HepG2 (cell line): ENCODE data around the gene MALT1. TPM values are rescaled to one million over a fixed set of nuclear protein-coding genes. Genes with fewer than 3 reads are reported as not detected.

ENCODE experiments used
- CHD4 ChIP-seq: fragments of 200-600 bp; sonication (generic); IDR thresholded peaks from 2 replicates; pipeline ENCODE4 v1.7.0; 2017; ENCODE audit warnings: mild to moderate bottlenecking, low read length, borderline replicate concordance
- DNMT3B ChIP-seq: conservative IDR thresholded peaks from 2 replicates; pipeline ENCODE4 v1.6.1; 2016; ENCODE audit warnings: missing biosample characterization, control low read depth
- ESRRA ChIP-seq: sonication (generic); formaldehyde crosslinking; IDR thresholded peaks from 2 replicates; pipeline ENCODE4 v1.5.1; 2020; ENCODE audit warnings: mild to moderate bottlenecking, low read depth, missing genetic modification reagents
- HNRNPL ChIP-seq: fragments of 200-400 bp; formaldehyde crosslinking; IDR thresholded peaks from 2 replicates; pipeline ENCODE4 v1.6.1; 2017; ENCODE audit warnings: mild to moderate bottlenecking, low read depth, low read length
- KMT2A ChIP-seq: sonication (generic); formaldehyde crosslinking; IDR thresholded peaks from 2 replicates; pipeline ENCODE4 v1.4.0; 2020; ENCODE audit warnings: missing genetic modification reagents
- MEIS2 ChIP-seq: sonication (generic); formaldehyde crosslinking; IDR thresholded peaks from 2 replicates; pipeline ENCODE4 v1.9.0; 2021; ENCODE audit warnings: mild to moderate bottlenecking, missing genetic modification reagents
- NKX3-1 ChIP-seq: sonication (generic); formaldehyde crosslinking; IDR thresholded peaks from 2 replicates; pipeline ENCODE4 v1.5.0; 2020; ENCODE audit warnings: missing genetic modification reagents
- REL ChIP-seq: sonication (generic); formaldehyde crosslinking; conservative IDR thresholded peaks from 2 replicates; pipeline ENCODE4 v1.8.0; 2022; ENCODE audit warnings: mild to moderate bottlenecking, missing genetic modification reagents, moderate library complexity
- SMAD9 ChIP-seq: sonication (generic); formaldehyde crosslinking; IDR thresholded peaks from 2 replicates; pipeline ENCODE4 v1.5.1; 2020; ENCODE audit warnings: mild to moderate bottlenecking, missing genetic modification reagents
- SRY ChIP-seq: sonication (generic); formaldehyde crosslinking; IDR thresholded peaks from 2 replicates; pipeline ENCODE4 v1.8.0; 2022; ENCODE audit warnings: mild to moderate bottlenecking, missing genetic modification reagents
- ZFP37 ChIP-seq: sonication (generic); formaldehyde crosslinking; IDR thresholded peaks from 2 replicates; pipeline ENCODE4 v1.4.0; 2020; ENCODE audit warnings: missing genetic modification reagents, borderline replicate concordance
- ZMYM3 ChIP-seq: sonication (generic); formaldehyde crosslinking; IDR thresholded peaks from 2 replicates; pipeline ENCODE4 v1.5.1; 2020; ENCODE audit warnings: mild to moderate bottlenecking, missing genetic modification reagents
- ZNF253 ChIP-seq: sonication (generic); formaldehyde crosslinking; IDR thresholded peaks from 2 replicates; pipeline ENCODE4 v1.8.0; 2022; ENCODE audit warnings: mild to moderate bottlenecking, missing genetic modification reagents, borderline replicate concordance
- ZSCAN20 ChIP-seq: sonication (generic); formaldehyde crosslinking; IDR thresholded peaks from 2 replicates; pipeline ENCODE4 v1.4.0; 2020; ENCODE audit warnings: missing genetic modification reagents, mild to moderate bottlenecking, borderline replicate concordance
- polyA plus RNA-seq, 8 experiments: library from polyadenylated mRNA; depleted of rRNA in 3 of 8; stranded (reverse) in 7 of 8; unstranded in 1 of 8; fragments of >200 nt; fragmentation: Illumina TruSeq in 4 of 8; extraction: Trizol in 4 of 8; gene quantifications; 2 replicates each; pipeline versions ENCODE4 v1.2.1 to v1.2.3, GENCODE V29; 2011 to 2016; ENCODE audit warnings: low read depth in 4 of 8, missing spikeins in 1 of 8, mixed read lengths in 1 of 8; ENCODE audit not compliant: insufficient read depth in 1 of 8
- total RNA-seq, 5 experiments: library from RNA; depleted of rRNA; stranded (reverse); fragments of >200 nt; fragmentation: Illumina TruSeq; extraction: Trizol; gene quantifications; 2 replicates each; pipeline ENCODE4 v1.2.3, GENCODE V29; 2016; ENCODE audit warnings: low read depth in 1 of 5
- TF ChIP-seq, protein P1 (sequence below): sonication (generic); formaldehyde crosslinking; IDR thresholded peaks from 2 replicates; pipeline ENCODE4 v1.4.0; 2020; ENCODE audit warnings: missing genetic modification reagents, mild to moderate bottlenecking, borderline replicate concordance
- TF ChIP-seq, protein P2 (sequence below): sonication (generic); formaldehyde crosslinking; IDR thresholded peaks from one replicate; pipeline ENCODE4 v1.5.1; 2020; ENCODE audit warnings: mild to moderate bottlenecking, missing genetic modification reagents; ENCODE audit errors: not compliant biosample characterization
- TF ChIP-seq, protein P3 (sequence below): sonication (generic); formaldehyde crosslinking; IDR thresholded peaks from 2 replicates; pipeline ENCODE4 v1.4.0; 2020; ENCODE audit warnings: missing genetic modification reagents

MALT1 gene
- total and polyA plus RNA-seq, 2 of the 13 experiments (the other 11 are each of a cell fraction or from before 2014, with no cell fraction given) = 43.9 to 89.0 TPM

DNA sequence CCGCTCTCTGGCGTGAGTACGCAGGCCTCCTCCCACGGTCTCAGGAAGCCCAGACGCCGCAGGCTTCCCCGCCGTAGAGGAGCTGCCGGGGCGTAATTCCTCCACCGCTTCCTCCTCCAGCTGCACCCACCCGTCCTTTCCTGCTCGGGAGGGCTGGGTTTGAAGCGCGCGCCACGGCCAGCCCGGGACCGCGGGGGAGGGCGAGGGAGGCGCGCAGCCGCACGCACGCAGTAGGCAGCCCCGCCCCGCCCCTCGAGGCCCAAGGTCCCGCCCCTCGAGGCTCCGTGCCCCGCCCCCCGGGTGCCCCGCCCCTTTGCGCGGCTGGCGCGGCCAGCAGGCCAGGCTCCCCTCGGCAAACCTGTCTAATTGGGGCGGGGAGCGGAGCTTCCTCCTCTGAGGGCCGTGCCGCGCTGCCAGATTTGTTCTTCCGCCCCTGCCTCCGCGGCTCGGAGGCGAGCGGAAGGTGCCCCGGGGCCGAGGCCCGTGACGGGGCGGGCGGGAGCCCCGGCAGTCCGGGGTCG lies at the start of gene MALT1 (continued):
- TF ChIP-seq, protein P1, sequence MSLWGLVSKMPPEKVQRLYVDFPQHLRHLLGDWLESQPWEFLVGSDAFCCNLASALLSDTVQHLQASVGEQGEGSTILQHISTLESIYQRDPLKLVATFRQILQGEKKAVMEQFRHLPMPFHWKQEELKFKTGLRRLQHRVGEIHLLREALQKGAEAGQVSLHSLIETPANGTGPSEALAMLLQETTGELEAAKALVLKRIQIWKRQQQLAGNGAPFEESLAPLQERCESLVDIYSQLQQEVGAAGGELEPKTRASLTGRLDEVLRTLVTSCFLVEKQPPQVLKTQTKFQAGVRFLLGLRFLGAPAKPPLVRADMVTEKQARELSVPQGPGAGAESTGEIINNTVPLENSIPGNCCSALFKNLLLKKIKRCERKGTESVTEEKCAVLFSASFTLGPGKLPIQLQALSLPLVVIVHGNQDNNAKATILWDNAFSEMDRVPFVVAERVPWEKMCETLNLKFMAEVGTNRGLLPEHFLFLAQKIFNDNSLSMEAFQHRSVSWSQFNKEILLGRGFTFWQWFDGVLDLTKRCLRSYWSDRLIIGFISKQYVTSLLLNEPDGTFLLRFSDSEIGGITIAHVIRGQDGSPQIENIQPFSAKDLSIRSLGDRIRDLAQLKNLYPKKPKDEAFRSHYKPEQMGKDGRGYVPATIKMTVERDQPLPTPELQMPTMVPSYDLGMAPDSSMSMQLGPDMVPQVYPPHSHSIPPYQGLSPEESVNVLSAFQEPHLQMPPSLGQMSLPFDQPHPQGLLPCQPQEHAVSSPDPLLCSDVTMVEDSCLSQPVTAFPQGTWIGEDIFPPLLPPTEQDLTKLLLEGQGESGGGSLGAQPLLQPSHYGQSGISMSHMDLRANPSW = no peak
- peak; percentile 45; the same call in 1 of the 2 replicates for TF ChIP-seq ZSCAN20 (CRISPR knock-in tag)
- TF ChIP-seq SMAD9 (CRISPR knock-in tag) = no peak
- TF ChIP-seq, protein P2, sequence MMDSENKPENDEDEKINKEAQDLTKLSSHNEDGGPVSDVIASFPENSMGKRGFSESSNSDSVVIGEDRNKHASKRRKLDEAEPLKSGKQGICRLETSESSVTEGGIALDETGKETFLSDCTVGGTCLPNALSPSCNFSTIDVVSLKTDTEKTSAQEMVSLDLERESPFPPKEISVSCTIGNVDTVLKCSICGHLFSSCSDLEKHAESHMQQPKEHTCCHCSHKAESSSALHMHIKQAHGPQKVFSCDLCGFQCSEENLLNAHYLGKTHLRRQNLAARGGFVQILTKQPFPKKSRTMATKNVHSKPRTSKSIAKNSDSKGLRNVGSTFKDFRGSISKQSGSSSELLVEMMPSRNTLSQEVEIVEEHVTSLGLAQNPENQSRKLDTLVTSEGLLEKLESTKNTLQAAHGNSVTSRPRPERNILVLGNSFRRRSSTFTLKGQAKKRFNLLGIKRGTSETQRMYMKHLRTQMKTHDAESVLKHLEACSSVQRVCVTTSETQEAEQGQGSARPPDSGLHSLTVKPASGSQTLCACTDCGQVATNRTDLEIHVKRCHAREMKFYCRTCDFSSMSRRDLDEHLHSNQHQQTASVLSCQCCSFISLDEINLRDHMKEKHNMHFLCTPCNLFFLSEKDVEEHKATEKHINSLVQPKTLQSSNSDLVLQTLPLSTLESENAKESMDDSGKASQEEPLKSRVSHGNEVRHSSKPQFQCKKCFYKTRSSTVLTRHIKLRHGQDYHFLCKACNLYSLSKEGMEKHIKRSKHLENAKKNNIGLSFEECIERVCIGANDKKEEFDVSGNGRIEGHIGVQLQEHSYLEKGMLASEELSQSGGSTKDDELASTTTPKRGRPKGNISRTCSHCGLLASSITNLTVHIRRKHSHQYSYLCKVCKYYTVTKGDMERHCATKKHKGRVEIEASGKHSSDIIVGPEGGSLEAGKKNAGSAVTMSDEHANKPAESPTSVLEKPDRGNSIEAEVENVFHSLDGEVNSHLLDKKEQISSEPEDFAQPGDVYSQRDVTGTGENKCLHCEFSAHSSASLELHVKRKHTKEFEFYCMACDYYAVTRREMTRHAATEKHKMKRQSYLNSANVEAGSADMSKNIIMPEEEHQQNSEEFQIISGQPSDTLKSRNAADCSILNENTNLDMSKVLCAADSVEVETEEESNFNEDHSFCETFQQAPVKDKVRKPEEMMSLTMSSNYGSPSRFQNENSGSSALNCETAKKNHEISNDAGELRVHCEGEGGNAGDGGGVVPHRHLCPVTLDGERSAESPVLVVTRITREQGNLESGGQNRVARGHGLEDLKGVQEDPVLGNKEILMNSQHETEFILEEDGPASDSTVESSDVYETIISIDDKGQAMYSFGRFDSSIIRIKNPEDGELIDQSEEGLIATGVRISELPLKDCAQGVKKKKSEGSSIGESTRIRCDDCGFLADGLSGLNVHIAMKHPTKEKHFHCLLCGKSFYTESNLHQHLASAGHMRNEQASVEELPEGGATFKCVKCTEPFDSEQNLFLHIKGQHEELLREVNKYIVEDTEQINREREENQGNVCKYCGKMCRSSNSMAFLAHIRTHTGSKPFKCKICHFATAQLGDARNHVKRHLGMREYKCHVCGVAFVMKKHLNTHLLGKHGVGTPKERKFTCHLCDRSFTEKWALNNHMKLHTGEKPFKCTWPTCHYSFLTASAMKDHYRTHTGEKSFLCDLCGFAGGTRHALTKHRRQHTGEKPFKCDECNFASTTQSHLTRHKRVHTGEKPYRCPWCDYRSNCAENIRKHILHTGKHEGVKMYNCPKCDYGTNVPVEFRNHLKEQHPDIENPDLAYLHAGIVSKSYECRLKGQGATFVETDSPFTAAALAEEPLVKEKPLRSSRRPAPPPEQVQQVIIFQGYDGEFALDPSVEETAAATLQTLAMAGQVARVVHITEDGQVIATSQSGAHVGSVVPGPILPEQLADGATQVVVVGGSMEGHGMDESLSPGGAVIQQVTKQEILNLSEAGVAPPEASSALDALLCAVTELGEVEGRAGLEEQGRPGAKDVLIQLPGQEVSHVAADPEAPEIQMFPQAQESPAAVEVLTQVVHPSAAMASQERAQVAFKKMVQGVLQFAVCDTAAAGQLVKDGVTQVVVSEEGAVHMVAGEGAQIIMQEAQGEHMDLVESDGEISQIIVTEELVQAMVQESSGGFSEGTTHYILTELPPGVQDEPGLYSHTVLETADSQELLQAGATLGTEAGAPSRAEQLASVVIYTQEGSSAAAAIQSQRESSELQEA (CRISPR knock-in tag) = no peak
- TF ChIP-seq ZMYM3 (CRISPR knock-in tag) = no peak
- TF ChIP-seq DNMT3B (CRISPR knock-in tag) = no peak
- no peak for TF ChIP-seq ZFP37 (CRISPR knock-in tag)
- peak; percentile 63; the same call in 1 of the 2 replicates for TF ChIP-seq HNRNPL
- 0 out of 2 replicates have a peak, but pooled peaks have one; percentile 51 for TF ChIP-seq MEIS2
- TF ChIP-seq SRY = no peak; the same call in none of the 2 replicates
- TF ChIP-seq NKX3-1 (CRISPR knock-in tag) = 0 out of 2 replicates have a peak, but pooled peaks have one; percentile 8
- TF ChIP-seq ESRRA = no peak
- peak; percentile 84 for TF ChIP-seq KMT2A
- no peak for TF ChIP-seq CHD4
- TF ChIP-seq, protein P3, sequence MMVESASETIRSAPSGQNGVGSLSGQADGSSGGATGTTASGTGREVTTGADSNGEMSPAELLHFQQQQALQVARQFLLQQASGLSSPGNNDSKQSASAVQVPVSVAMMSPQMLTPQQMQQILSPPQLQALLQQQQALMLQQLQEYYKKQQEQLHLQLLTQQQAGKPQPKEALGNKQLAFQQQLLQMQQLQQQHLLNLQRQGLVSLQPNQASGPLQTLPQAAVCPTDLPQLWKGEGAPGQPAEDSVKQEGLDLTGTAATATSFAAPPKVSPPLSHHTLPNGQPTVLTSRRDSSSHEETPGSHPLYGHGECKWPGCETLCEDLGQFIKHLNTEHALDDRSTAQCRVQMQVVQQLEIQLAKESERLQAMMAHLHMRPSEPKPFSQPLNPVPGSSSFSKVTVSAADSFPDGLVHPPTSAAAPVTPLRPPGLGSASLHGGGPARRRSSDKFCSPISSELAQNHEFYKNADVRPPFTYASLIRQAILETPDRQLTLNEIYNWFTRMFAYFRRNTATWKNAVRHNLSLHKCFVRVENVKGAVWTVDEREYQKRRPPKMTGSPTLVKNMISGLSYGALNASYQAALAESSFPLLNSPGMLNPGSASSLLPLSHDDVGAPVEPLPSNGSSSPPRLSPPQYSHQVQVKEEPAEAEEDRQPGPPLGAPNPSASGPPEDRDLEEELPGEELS (CRISPR knock-in tag) = peak; percentile 23; the same call in 1 of the 2 replicates
- TF ChIP-seq REL = no peak
- TF ChIP-seq ZNF253 (CRISPR knock-in tag) = no peak
